NCI-H187 treated with DMSO at 0.1 percent for 48 hours (cell line): ENCODE results near the gene IQGAP1.
A peak's percentile ranks its signal among the peaks of the same experiment; 100 is the strongest.
"Not testable (repeated sequence)": the region's sequence is repeated elsewhere in the genome, so short reads cannot be mapped to it uniquely, and the experiment has no call there.

ENCODE experiments used
- DNase-seq: peaks from one replicate; lab custom pipeline; 2025; lab: John Stamatoyannopoulos, UW

The IQGAP1 gene

GRCh38 chr15:90387534-90388461, at the start of gene IQGAP1:
TSS of gene IQGAP1 (plus strand) at chr15:90388242. CDS start at chr15:90388342, 100 bp downstream.
- peak; percentile 93 for DNase-seq

GRCh38 chr15:90338532-90338931, 49.5 kb upstream of the IQGAP1 start:
- DNase-seq: no peak

- no peak for DNase-seq
Measured at GRCh38 chr15:90340345-90340744, 47.7 kb upstream of the IQGAP1 start.

GRCh38 chr15:90343302-90343790, 44.7 kb upstream of the IQGAP1 start:
- DNase-seq: no peak

- no peak for DNase-seq
Measured at GRCh38 chr15:90344662-90345061, 43.4 kb upstream of the IQGAP1 start.

DNA sequence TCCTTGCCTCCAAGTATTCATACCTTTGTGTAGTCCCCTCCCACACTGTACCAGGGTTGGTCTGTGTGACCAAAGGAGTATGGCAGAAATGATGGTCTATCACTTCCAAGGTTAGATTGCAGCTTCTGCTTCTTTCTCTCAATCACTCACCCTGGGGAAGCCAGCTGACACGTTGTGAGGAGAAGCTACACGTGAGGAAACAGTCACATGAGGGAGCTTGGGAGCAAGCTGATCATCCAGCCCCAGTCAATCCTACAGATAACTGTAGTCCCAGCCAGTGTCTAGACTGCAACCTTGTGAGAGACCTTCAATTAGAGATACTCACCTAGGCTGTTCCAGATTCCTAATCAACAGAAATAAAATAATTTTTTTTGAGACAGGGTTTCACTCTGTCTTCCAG, 42.2 kb upstream of the IQGAP1 start:
- DNase-seq: no peak

DNA sequence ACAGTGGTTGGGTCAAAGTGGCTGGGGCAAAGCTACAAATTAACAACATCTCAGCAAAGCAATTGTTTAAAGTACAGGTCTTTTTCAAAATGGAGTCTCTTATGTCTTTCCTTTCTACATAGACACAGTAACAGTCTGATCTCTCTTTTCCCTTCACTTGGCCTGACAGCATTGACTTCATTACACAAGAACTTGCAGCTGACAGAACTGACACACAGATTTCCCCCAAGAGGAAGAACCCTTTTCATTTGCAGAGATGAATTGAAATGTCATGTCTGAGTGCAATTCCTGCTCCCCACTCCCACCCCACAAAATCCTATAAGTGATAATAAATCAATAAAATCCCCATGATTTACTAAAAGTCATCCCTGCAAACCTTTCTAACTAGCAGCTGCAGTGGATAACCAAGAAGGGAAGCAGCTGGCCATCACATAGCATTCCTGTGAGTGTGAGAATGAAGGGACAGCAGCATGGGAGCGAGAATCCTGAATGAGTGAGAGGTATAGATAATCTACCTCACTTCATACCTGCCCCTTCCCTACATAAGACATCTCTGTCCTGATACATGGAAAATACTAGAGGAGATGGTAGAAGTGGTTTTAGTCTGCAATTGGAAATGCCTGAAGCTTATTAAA, 40.5 kb upstream of the IQGAP1 start:
- DNase-seq: not testable (repeated sequence)

DNA sequence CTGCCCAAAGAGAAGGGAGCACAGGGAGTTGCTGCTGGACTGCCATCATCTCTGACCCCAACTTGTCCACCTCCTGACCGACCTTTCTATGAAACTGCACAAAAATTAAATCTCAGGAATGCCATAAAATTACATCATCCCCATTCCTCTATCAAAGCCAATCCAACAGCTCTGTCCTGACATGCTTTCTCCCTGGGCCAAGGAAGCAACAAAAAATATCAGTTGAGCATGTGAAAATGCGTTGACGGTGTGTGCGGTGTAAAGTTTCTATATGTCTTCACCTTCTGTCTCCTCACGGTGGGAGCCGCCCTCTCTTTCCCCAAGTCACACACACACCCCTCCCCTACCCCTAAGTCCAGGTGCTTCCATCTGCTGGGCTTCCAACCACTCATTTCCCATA, 39.6 kb upstream of the IQGAP1 start:
- no peak for DNase-seq

DNA sequence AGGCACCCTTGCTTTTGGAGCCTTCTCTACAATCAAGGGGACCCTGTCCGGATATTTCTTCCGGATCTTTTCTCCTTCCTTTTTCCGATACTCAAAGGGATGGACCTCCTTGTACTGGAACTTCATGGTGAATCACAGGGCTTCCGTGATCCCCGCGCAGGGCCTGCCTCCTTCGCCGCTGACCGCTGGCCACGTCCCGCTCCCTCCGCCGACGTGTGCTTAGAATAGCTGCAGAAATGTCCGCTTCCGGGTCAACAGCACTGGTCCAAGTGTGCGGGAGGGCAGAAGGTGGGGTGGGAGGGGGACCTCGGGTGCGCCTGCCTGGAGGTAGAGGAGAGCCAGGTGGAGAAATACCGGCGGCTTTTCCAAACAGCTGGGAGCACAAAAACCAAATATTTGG, 39.0 kb upstream of the IQGAP1 start:
- no peak for DNase-seq

- DNase-seq: no peak
Measured at GRCh38 chr15:90349821-90350220, 38.2 kb upstream of the IQGAP1 start.

DNA sequence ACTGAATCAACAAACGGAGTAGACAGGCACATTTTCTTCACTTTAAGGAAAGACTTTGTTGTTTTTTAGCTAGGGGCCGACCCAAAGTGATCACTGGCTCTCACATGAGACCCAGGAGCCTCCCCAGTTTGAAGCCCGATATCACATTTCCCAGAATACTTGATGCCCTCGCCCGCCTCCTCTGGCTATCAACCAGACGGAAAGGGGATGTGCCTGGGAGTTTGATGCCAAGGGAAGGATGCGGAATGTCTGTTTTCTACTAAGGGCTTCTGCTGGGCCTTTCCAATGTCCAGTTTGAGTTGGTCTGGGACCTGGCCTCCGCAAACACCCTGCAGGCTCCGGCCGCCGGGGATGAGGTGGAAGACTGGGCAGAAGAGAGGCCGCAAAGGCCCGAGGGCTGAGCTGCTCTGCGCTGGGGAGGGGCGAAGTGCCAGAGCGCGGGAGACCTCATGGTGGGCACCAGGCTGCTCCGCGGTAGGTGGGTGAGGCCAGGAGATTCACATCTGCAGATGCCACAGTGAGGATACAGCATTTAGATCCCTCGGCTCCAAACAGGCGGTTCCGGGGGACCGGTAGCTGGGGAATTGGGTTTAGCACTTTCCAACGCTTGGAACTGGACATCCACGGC, 36.4 kb upstream of the IQGAP1 start:
- DNase-seq: no peak

DNA sequence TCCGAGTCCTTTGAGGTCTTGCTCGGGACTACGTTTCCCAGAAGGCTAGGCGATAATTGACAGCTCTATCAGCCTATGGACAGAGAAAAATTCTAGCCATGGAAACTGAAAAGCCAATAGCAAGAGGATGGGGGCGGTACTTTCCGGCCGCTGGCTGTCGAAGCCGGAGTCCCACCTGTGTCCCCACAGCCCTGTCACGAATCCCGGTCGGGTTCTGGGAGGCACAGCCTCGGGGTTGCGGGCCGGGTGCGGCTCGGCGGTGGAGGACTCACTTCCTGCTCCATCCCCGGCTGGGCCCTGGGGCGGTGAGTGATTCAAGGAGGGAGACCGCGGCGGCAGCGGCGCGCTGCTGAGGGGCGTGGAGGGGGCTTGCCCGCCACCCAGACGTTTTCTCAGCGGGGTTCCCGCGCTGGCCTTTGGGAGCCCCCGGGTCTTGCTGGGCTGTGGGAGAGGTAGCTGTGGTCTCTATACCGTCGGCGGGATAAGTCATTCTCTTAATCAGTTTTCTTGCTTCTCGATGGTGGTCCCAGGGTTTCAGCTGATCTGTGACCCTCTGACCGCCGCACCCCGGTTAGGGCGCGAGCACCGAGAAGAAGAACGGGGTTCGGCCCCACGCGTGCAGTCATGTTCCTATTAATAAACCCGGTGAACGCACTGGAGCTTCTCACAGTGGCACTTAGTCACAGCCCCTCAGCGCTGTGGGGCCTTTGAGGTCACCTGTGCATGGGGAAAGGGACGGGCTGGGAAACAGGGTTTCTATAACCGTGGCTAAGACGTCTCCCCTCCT, 35.7 kb upstream of the IQGAP1 start, which contains the start of gene ZNF774:
Gene ZNF774, plus strand, starts transcription at position 178 of the 787 bp plus-strand sequence. CDS start 2,377 bp downstream, outside the sequence.
- DNase-seq: peak; percentile 62

DNA sequence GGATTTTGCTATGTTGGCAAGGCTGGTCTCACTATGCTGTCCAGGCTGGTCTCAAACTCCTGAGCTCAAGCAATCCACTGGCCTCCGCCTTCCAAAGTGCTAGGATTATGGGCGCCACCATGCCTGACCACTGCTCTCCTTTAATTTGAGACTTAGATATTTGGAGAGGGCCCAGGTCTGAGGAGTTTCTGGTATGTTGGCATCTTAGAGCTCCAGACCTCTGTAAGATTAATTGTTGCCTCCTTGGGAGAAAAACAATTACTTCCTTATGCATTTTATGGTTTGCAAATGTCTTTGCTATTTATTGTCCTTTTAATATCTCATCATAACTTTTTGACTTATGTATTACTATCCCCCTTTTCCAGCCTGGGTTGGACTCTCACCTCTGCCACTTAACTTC, 33.1 kb upstream of the IQGAP1 start:
- no peak for DNase-seq

- no peak for DNase-seq
Measured at GRCh38 chr15:90358124-90359033, 29.7 kb upstream of the IQGAP1 start.

DNA sequence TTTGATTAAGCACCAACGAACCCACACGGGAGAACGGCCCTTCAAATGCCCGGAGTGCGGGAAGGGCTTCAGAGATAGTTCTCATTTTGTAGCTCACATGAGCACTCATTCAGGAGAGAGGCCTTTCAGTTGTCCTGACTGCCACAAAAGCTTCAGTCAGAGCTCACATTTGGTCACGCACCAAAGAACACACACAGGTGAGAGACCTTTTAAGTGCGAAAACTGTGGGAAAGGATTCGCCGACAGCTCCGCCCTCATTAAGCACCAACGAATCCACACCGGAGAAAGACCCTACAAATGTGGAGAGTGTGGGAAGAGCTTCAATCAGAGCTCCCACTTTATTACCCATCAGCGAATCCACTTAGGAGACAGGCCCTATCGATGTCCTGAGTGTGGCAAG, 27.3 kb upstream of the IQGAP1 start:
- DNase-seq: peak; percentile 86

DNA sequence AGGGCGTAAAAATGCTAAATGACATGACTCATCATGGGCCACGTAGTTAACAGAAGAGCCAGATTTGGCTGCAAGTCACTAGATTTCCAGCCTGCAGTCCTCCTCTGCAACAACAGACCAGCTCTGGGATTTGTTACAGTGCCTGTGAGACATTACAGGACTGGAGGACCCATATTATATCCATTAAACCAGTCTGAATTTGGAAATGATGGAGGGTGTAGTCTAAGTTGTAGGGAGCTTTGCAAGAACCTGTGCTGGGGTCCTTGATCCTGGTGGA, 25.2 kb upstream of the IQGAP1 start:
- DNase-seq: no peak

DNA sequence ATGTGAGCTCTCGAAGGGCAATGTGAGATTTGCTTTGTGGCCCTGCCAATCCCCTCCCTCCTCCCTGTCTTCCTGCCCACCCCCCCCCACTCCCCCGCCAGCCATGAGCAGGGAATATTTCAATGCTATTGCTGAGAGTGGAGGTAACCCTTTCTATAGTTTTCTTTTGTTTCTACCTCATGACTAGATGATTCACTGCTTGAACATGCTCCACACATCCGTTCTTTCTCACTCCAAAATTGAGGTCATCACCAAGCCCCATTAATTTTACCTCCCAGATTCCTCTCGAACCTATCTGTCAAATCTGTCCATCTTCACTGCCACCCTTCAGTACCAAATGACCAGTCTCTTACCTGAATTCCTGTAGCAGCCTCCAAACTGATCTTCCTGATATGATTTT, 23.8 kb upstream of the IQGAP1 start:
- DNase-seq: no peak

GRCh38 chr15:90365414-90366055, 22.5 kb upstream of the IQGAP1 start:
- no peak for DNase-seq

- DNase-seq: no peak
Measured at GRCh38 chr15:90367576-90367975, 20.5 kb upstream of the IQGAP1 start.

DNA sequence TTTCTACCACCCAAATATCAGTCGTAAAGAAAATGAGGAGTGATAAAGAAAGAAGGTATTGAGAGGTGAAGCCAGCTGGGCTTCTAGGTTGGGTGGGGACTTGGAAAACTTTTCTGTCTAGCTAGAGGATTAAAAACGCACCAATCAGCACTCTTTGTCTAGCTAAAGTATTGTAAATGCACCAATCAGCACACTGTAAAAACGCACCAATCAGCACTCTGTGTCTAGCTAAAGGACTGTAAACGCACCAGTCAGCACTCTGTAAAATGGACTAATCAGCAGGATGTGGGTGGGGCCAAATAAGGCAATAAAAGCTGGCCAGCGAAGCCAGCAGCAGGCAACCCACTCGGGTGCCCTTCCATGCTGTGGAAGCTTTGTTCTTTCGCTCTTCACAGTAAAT, 13.0 kb upstream of the IQGAP1 start:
- DNase-seq: no peak
